ENCODE measurements around the gene OGG1. TPM values are rescaled to one million over a fixed set of nuclear protein-coding genes. Genes with fewer than 3 reads are reported as not detected.
A peak's percentile ranks its signal among the peaks of the same experiment; 100 is the strongest.

OGG1 gene
- total and polyA plus RNA-seq, 9 of the 15 experiments (the other 6 are each of a cell fraction or from before 2014, with no cell fraction given) = 6.6 to 33.0 (median 24.4) TPM

DNA sequence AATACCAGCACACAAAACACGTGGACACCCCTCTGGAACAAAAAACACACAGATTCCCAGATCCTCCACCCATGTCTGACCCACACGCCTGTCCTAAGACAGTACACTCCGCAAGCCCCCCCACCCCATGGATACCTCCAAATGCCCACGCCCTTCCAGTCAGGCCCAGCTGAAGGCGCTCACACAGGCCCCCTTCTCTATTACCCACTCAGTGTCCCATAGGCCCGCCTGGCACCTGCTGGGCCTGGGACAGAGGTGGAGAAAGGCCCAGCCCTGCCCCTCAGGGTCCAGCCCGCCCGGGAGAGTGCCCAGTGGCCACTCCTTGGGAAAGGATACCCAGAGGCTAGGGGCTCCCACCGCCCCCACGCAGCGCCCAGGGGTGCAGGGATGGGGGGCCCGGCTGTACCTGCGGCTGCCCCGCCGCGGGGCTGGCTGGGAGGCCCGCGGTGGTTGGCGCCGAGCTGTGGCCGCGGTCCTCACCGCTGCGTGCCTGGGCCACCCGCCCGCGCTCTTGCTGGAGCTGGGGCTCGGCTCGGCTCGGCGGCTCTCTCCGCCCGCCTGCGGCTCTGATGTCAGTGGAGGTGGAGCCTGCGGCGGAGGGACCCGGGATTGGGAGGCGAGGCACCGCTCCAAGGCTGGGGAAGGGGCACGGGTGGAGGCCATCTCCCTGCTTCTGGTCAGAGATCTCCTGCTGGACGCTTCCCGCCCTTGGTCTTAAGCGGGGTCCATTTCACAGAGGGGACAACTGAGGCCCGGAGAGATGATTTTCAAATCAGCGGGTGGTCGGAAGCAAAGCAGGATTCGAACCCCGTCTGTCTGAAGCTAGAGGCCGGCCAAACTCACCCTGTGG, 19.9 kb downstream of the OGG1 start, which contains the start of gene CAMK1 (continued):
- peak; percentile 26; the same call in 1 of the 2 replicates for TF ChIP-seq E2F3 (CRISPR knock-in tag; IDR thresholded peaks at IDR 0.05)
- TF ChIP-seq, protein P1, sequence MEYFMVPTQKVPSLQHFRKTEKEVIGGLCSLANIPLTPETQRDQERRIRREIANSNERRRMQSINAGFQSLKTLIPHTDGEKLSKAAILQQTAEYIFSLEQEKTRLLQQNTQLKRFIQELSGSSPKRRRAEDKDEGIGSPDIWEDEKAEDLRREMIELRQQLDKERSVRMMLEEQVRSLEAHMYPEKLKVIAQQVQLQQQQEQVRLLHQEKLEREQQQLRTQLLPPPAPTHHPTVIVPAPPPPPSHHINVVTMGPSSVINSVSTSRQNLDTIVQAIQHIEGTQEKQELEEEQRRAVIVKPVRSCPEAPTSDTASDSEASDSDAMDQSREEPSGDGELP (CRISPR knock-in tag; IDR thresholded peaks at IDR 0.05; ENCODE audit: borderline replicate concordance) = peak; percentile 29; the same call in 1 of the 2 replicates
- TF ChIP-seq ARNT (IDR thresholded peaks at IDR 0.05) = no peak
- no peak for TF ChIP-seq RNF2 (IDR thresholded peaks at IDR 0.05)
- TF ChIP-seq, protein P2, sequence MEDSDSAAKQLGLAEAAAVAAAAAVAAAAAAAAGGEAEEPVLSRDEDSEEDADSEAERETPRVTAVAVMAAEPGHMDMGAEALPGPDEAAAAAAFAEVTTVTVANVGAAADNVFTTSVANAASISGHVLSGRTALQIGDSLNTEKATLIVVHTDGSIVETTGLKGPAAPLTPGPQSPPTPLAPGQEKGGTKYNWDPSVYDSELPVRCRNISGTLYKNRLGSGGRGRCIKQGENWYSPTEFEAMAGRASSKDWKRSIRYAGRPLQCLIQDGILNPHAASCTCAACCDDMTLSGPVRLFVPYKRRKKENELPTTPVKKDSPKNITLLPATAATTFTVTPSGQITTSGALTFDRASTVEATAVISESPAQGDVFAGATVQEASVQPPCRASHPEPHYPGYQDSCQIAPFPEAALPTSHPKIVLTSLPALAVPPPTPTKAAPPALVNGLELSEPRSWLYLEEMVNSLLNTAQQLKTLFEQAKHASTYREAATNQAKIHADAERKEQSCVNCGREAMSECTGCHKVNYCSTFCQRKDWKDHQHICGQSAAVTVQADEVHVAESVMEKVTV (CRISPR knock-in tag; IDR thresholded peaks at IDR 0.05) = no peak
- no peak for TF ChIP-seq ZNF274 (IDR thresholded peaks at IDR 0.05; ENCODE audit: borderline replicate concordance, low read depth, low read length)
- no peak for TF ChIP-seq COPS2 (conservative IDR thresholded peaks at IDR 0.05)
- TF ChIP-seq, protein P3, sequence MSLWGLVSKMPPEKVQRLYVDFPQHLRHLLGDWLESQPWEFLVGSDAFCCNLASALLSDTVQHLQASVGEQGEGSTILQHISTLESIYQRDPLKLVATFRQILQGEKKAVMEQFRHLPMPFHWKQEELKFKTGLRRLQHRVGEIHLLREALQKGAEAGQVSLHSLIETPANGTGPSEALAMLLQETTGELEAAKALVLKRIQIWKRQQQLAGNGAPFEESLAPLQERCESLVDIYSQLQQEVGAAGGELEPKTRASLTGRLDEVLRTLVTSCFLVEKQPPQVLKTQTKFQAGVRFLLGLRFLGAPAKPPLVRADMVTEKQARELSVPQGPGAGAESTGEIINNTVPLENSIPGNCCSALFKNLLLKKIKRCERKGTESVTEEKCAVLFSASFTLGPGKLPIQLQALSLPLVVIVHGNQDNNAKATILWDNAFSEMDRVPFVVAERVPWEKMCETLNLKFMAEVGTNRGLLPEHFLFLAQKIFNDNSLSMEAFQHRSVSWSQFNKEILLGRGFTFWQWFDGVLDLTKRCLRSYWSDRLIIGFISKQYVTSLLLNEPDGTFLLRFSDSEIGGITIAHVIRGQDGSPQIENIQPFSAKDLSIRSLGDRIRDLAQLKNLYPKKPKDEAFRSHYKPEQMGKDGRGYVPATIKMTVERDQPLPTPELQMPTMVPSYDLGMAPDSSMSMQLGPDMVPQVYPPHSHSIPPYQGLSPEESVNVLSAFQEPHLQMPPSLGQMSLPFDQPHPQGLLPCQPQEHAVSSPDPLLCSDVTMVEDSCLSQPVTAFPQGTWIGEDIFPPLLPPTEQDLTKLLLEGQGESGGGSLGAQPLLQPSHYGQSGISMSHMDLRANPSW (CRISPR knock-in tag; IDR thresholded peaks at IDR 0.05) = no peak
